ENCODE data around the gene COL20A1.
"Not testable (repeated sequence)": the region's sequence is repeated elsewhere in the genome, so short reads cannot be mapped to it uniquely, and the experiment has no call there.

The COL20A1 gene

GRCh38 chr20:63330940-63331339, 38.0 kb downstream of the COL20A1 start:
- Mint-ChIP-seq H3K4me1 (ENCODE audit: low read depth) (no peaks in the 10 kb centered on the region), H3K36me3 (peaks cover 6% of the 10 kb centered on the region), H3K27ac (no peak overlapping the region), H3K9me3 (ENCODE audit: low read depth) (peaks cover 7% of the 10 kb centered on the region), H3K27me3 (peaks cover 9% of the 10 kb centered on the region), H3K4me3 (no peak overlapping the region)

- H3K27me3 Mint-ChIP-seq, result peaks cover 13% of the 10 kb centered on the region
- no peak overlapping the region for H3K4me3 Mint-ChIP-seq
- peaks cover 6% of the 10 kb centered on the region for H3K36me3 Mint-ChIP-seq
- peaks cover 7% of the 10 kb centered on the region for H3K9me3 Mint-ChIP-seq (ENCODE audit: low read depth)
- no peak overlapping the region for H3K27ac Mint-ChIP-seq
- H3K4me1 Mint-ChIP-seq (ENCODE audit: low read depth), result no peaks in the 10 kb centered on the region
Measured at GRCh38 chr20:63331741-63332400, 38.9 kb downstream of the COL20A1 start.

- Mint-ChIP-seq H3K4me3 (no peak overlapping the region), H3K36me3 (peaks cover 6% of the 10 kb centered on the region), H3K9me3 (ENCODE audit: low read depth) (peaks cover 7% of the 10 kb centered on the region), H3K27ac (no peak overlapping the region), H3K4me1 (ENCODE audit: low read depth) (no peaks in the 10 kb centered on the region), H3K27me3 (peaks cover 19% of the 10 kb centered on the region)
Measured at GRCh38 chr20:63332488-63333240, 39.7 kb downstream of the COL20A1 start.

- H3K4me1 Mint-ChIP-seq (ENCODE audit: low read depth), result no peaks in the 10 kb centered on the region
- H3K27ac Mint-ChIP-seq, result no peak overlapping the region
- no peak overlapping the region for H3K4me3 Mint-ChIP-seq
- H3K9me3 Mint-ChIP-seq (ENCODE audit: low read depth), result peaks cover 7% of the 10 kb centered on the region
- H3K36me3 Mint-ChIP-seq, result peaks cover 6% of the 10 kb centered on the region
- peaks cover 23% of the 10 kb centered on the region for H3K27me3 Mint-ChIP-seq
Measured at GRCh38 chr20:63333241-63333836, 40.4 kb downstream of the COL20A1 start.

GRCh38 chr20:63334356-63334755, 41.4 kb downstream of the COL20A1 start:
- no peak overlapping the region for H3K4me3 Mint-ChIP-seq
- peaks cover 28% of the 10 kb centered on the region for H3K27me3 Mint-ChIP-seq
- no peaks in the 10 kb centered on the region for H3K4me1 Mint-ChIP-seq (ENCODE audit: low read depth)
- H3K36me3 Mint-ChIP-seq, result peaks cover 6% of the 10 kb centered on the region
- H3K27ac Mint-ChIP-seq, result no peak overlapping the region
- peaks cover 7% of the 10 kb centered on the region for H3K9me3 Mint-ChIP-seq (ENCODE audit: low read depth)

GRCh38 chr20:63335060-63335459, 42.1 kb downstream of the COL20A1 start:
- H3K4me3 Mint-ChIP-seq; H3K9me3 Mint-ChIP-seq (ENCODE audit: low read depth); H3K36me3 Mint-ChIP-seq; H3K27ac Mint-ChIP-seq; H3K4me1 Mint-ChIP-seq (ENCODE audit: low read depth): not testable (repeated sequence)
- H3K27me3 Mint-ChIP-seq, result peaks cover 30% of the 10 kb centered on the region

- Mint-ChIP-seq H3K27me3 (peaks cover 31% of the 10 kb centered on the region), H3K27ac (no peak overlapping the region), H3K9me3 (ENCODE audit: low read depth) (peaks cover 7% of the 10 kb centered on the region), H3K4me1 (ENCODE audit: low read depth) (no peaks in the 10 kb centered on the region), H3K4me3 (no peak overlapping the region), H3K36me3 (peaks cover 6% of the 10 kb centered on the region)
Measured at GRCh38 chr20:63335711-63336110, 42.7 kb downstream of the COL20A1 start.

- peaks cover 34% of the 10 kb centered on the region for H3K27me3 Mint-ChIP-seq
- peaks cover 6% of the 10 kb centered on the region for H3K36me3 Mint-ChIP-seq
- no peak overlapping the region for H3K4me3 Mint-ChIP-seq
- H3K27ac Mint-ChIP-seq, result no peak overlapping the region
- H3K4me1 Mint-ChIP-seq (ENCODE audit: low read depth), result no peaks in the 10 kb centered on the region
- peaks cover 7% of the 10 kb centered on the region for H3K9me3 Mint-ChIP-seq (ENCODE audit: low read depth)
Measured at GRCh38 chr20:63336232-63336752, 43.3 kb downstream of the COL20A1 start.

- no peak overlapping the region for H3K4me3 Mint-ChIP-seq
- H3K36me3 Mint-ChIP-seq, result no peaks in the 10 kb centered on the region
- H3K4me1 Mint-ChIP-seq (ENCODE audit: low read depth), result no peaks in the 10 kb centered on the region
- no peak overlapping the region for H3K27ac Mint-ChIP-seq
- no peaks in the 10 kb centered on the region for H3K9me3 Mint-ChIP-seq (ENCODE audit: low read depth)
- peaks cover 29% of the 10 kb centered on the region for H3K27me3 Mint-ChIP-seq
Measured at GRCh38 chr20:63337786-63338420, 44.9 kb downstream of the COL20A1 start.

GRCh38 chr20:63339154-63340094, 46.4 kb downstream of the COL20A1 start:
- not testable (repeated sequence) for H3K9me3 Mint-ChIP-seq (ENCODE audit: low read depth); H3K27ac Mint-ChIP-seq; H3K4me1 Mint-ChIP-seq (ENCODE audit: low read depth); H3K4me3 Mint-ChIP-seq; H3K36me3 Mint-ChIP-seq
- peaks cover 31% of the 10 kb centered on the region for H3K27me3 Mint-ChIP-seq

- H3K4me1 Mint-ChIP-seq (ENCODE audit: low read depth); H3K27ac Mint-ChIP-seq; H3K4me3 Mint-ChIP-seq; H3K36me3 Mint-ChIP-seq; H3K9me3 Mint-ChIP-seq (ENCODE audit: low read depth): not testable (repeated sequence)
- H3K27me3 Mint-ChIP-seq, result peaks cover 31% of the 10 kb centered on the region
Measured at GRCh38 chr20:63340158-63340688, 47.2 kb downstream of the COL20A1 start.

- Mint-ChIP-seq H3K9me3 (ENCODE audit: low read depth) (no peaks in the 10 kb centered on the region), H3K27ac (no peak overlapping the region), H3K27me3 (peaks cover 16% of the 10 kb centered on the region), H3K36me3 (no peaks in the 10 kb centered on the region), H3K4me3 (no peak overlapping the region), H3K4me1 (ENCODE audit: low read depth) (no peaks in the 10 kb centered on the region)
Measured at GRCh38 chr20:63342561-63343459, 49.8 kb downstream of the COL20A1 start.

Data from activated naive CD8-positive, alpha-beta T cell (primary cell).